Measurements from ENCODE around the gene BTG4. TPM values are rescaled to one million over a fixed set of nuclear protein-coding genes. Genes with fewer than 3 reads are reported as not detected.

The BTG4 gene
- total and polyA plus RNA-seq, 2 experiments from 2014 or later, result not detected

- no peaks in the 10 kb centered on the region for H3K36me3 ChIP-seq (replicated peaks; ENCODE audit: insufficient read depth, low read depth)
- TF ChIP-seq EZH2phosphoT487 (IDR thresholded peaks at IDR 0.05; ENCODE audit: low read depth, severe bottlenecking, unreplicated experiment) (no peak), EZH2 (IDR thresholded peaks at IDR 0.05; ENCODE audit: borderline replicate concordance) (no peak), CTCF (IDR thresholded peaks at IDR 0.05; ENCODE audit: poor library complexity) (no peak)
- no peak for DNase-seq (ENCODE audit: low spot score)
- H3K9me2 ChIP-seq (replicated peaks; ENCODE audit: insufficient read depth), result no peaks in the 10 kb centered on the region
- no peaks in the 10 kb centered on the region for H3K79me2 ChIP-seq
- H2AFZ ChIP-seq, result no peak overlapping the region
- WGBS (ENCODE audit: low lambda C conversion rate, missing lambda C conversion rate), result 57% methylated on average over 2 of the region's 2 CpGs
- H3K4me2 ChIP-seq, result no peak overlapping the region
- no peaks in the 10 kb centered on the region for H3K4me1 ChIP-seq (ENCODE audit: insufficient read depth)
- H4K20me1 ChIP-seq (ENCODE audit: insufficient read depth, poor library complexity, severe bottlenecking), result no peaks in the 10 kb centered on the region
- H3K9me3 ChIP-seq (ENCODE audit: low read depth), result no peaks in the 10 kb centered on the region
- no peak overlapping the region for H3K27ac ChIP-seq
- no peak overlapping the region for H3K4me3 ChIP-seq
- H3K27me3 ChIP-seq, result no peaks in the 10 kb centered on the region
Observed at GRCh38 chr11:111521135-111521534, 8.9 kb upstream of the BTG4 start.

- Histone ChIP-seq H3K4me3 (no peak overlapping the region), H3K27ac (no peak overlapping the region), H3K4me2 (no peak overlapping the region), H2AFZ (no peak overlapping the region), H3K36me3 (replicated peaks; ENCODE audit: insufficient read depth, low read depth) (no peaks in the 10 kb centered on the region), H4K20me1 (ENCODE audit: insufficient read depth, poor library complexity, severe bottlenecking) (no peaks in the 10 kb centered on the region), H3K4me1 (ENCODE audit: insufficient read depth) (no peaks in the 10 kb centered on the region), H3K9me2 (replicated peaks; ENCODE audit: insufficient read depth) (no peaks in the 10 kb centered on the region), H3K79me2 (no peaks in the 10 kb centered on the region), H3K9me3 (ENCODE audit: low read depth) (no peaks in the 10 kb centered on the region), H3K27me3 (peaks cover 4% of the 10 kb centered on the region)
- 95% methylated on average over 2 of the region's 2 CpGs for WGBS (ENCODE audit: low lambda C conversion rate, missing lambda C conversion rate)
- TF ChIP-seq EZH2phosphoT487 (IDR thresholded peaks at IDR 0.05; ENCODE audit: low read depth, severe bottlenecking, unreplicated experiment), result no peak
- TF ChIP-seq CTCF (IDR thresholded peaks at IDR 0.05; ENCODE audit: poor library complexity), result no peak
- no peak for TF ChIP-seq EZH2 (IDR thresholded peaks at IDR 0.05; ENCODE audit: borderline replicate concordance)
- DNase-seq (ENCODE audit: low spot score), result no peak
Observed at GRCh38 chr11:111520560-111520959, 8.4 kb upstream of the BTG4 start.

GRCh38 chr11:111518668-111519067 lies 6.5 kb upstream of the BTG4 start:
- Histone ChIP-seq H3K4me3 (no peak overlapping the region), H3K9me2 (replicated peaks; ENCODE audit: insufficient read depth) (no peaks in the 10 kb centered on the region), H3K27ac (no peak overlapping the region), H3K9me3 (ENCODE audit: low read depth) (no peaks in the 10 kb centered on the region), H3K4me1 (ENCODE audit: insufficient read depth) (peaks cover 8% of the 10 kb centered on the region), H3K4me2 (no peak overlapping the region), H3K79me2 (no peaks in the 10 kb centered on the region), H2AFZ (no peak overlapping the region), H3K27me3 (peaks cover 21% of the 10 kb centered on the region), H4K20me1 (ENCODE audit: insufficient read depth, poor library complexity, severe bottlenecking) (no peaks in the 10 kb centered on the region), H3K36me3 (replicated peaks; ENCODE audit: insufficient read depth, low read depth) (no peaks in the 10 kb centered on the region)
- DNase-seq (ENCODE audit: low spot score), result no peak
- TF ChIP-seq EZH2phosphoT487 (IDR thresholded peaks at IDR 0.05; ENCODE audit: low read depth, severe bottlenecking, unreplicated experiment) (no peak), CTCF (IDR thresholded peaks at IDR 0.05; ENCODE audit: poor library complexity) (no peak), EZH2 (IDR thresholded peaks at IDR 0.05; ENCODE audit: borderline replicate concordance) (no peak)
- 75% methylated on average over 1 of the region's 1 CpG for WGBS (ENCODE audit: low lambda C conversion rate, missing lambda C conversion rate)

DNA sequence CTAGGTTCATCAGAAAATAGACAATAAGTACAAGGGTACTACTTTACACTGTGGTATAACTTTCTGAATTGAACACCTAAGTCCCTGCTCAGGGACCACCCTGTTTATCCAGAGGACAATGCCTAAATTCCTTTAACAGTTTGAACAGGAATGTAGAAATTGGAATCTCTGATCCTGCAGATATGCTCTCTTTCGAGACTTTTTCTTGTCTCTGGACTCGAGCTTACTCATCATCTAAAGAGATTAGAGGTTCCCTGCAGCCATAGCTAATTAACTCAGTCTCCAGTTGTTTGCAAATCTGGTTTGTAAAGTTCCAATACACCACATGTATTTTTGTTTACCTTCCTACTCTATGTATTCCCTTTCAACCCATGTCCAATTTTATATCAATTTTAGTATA lies 3.4 kb upstream of the BTG4 start:
- Histone ChIP-seq H3K4me3 (no peak overlapping the region), H3K4me1 (ENCODE audit: insufficient read depth) (peaks cover 17% of the 10 kb centered on the region), H3K27ac (no peak overlapping the region), H3K4me2 (no peak overlapping the region), H3K9me3 (ENCODE audit: low read depth) (no peaks in the 10 kb centered on the region), H4K20me1 (ENCODE audit: insufficient read depth, poor library complexity, severe bottlenecking) (no peaks in the 10 kb centered on the region), H3K36me3 (replicated peaks; ENCODE audit: insufficient read depth, low read depth) (no peaks in the 10 kb centered on the region), H3K79me2 (no peaks in the 10 kb centered on the region), H2AFZ (no peak overlapping the region), H3K9me2 (replicated peaks; ENCODE audit: insufficient read depth) (no peaks in the 10 kb centered on the region), H3K27me3 (peaks cover 46% of the 10 kb centered on the region)
- WGBS (ENCODE audit: low lambda C conversion rate, missing lambda C conversion rate), result 36% methylated on average over 2 of the region's 2 CpGs
- no peak for DNase-seq (ENCODE audit: low spot score)
- no peak for TF ChIP-seq EZH2 (IDR thresholded peaks at IDR 0.05; ENCODE audit: borderline replicate concordance)
